ENCODE data around the gene MYORG.

The MYORG gene

DNA sequence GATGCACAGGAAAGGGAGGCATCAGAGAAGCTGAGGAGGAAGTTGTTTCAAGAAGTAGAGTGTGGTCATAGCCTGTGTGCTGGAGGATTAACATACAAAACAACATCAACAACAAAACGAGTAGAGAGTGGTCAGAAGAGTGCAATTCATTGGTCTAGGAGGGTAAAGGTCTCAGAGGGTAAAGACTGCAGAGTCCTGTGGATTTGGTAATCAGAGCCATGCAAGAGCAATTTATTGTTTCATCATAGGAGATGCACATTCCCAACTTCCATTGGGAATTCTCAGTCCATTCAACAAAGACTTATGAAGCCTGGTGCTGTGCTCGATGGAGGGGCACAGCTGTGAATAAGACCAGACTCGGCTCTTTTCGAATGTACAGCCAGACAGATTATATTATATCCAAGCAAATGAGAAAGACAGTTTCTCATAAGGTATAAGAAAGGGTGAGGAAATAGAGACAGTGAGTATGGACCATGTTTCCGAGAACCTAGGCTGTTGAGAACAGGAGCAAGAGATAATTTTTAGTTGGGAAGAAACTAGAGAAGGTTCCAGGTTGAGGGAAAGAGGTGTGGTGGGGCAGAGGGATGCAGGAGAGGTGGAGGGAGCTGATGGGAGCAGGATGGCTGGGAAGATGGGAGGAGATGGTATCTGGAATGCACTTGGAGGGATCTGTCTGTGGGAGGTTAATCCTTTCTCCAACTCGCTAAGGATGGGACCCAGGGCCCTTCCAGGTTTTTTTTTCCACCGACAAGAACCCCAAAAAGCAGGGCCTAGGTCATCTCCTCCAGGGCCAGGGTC, 7.9 kb upstream of the MYORG start:
- DNase-seq (ENCODE audit: low read depth), result no peak

DNA sequence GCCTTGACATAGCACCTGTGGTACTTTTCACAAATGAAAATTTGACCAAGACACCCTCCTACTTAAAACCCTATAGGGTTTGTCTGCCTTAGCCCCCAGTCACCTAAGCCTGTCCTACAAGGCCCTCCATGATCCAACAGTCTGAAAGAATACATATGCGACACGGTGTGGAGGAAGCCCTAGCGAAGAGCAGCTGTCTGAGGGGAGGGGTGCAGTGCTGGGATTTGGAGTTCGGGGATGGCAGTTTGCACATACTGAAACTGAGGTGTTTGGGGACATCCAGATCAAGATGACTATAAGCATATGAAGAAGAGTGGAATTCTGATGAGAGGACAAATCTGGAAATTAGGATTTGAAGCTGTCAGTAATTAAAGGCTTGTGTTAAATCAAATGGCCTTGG, 7.2 kb upstream of the MYORG start:
- no peak for DNase-seq (ENCODE audit: low read depth)

DNA sequence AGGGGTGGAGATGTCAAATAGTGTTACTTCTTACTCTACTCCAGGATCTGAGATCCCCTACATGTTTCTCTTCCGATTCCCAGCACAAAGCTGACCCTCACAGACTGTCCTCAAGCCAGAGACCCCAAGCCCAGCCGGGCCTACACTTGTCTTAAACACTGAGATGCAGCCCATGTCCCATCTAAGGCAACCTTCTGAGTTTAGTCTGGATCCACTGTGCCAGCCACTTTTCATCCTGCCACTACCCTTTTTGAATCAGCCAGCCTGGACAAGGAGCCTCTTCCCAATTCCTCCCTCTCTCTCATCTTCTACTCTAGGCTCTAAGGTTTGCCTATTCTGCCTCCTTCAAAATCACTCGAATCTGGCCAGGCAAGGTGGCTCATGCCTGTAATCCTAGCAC, 6.2 kb upstream of the MYORG start:
- DNase-seq (ENCODE audit: low read depth), result no peak

DNA sequence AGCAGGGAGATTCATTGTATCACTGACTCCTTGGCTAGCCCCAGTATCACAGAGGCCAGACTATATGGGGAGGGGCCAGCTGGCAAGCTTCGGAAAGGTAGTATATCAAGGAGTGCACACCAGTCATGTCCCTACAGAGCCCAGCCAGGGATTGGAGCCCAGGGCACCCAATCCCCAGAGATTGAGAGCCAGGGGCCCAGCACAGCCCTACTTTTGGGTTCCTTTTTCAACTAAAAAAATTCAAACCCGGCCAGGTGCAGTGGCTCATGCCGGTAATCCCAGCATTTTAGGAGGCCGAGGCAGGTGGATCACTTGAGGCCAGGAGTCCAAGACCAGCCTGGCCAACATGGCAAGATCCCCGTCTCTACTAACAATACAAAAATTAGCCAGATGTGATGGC, 5.4 kb upstream of the MYORG start:
- no peak for DNase-seq (ENCODE audit: low read depth)

DNA sequence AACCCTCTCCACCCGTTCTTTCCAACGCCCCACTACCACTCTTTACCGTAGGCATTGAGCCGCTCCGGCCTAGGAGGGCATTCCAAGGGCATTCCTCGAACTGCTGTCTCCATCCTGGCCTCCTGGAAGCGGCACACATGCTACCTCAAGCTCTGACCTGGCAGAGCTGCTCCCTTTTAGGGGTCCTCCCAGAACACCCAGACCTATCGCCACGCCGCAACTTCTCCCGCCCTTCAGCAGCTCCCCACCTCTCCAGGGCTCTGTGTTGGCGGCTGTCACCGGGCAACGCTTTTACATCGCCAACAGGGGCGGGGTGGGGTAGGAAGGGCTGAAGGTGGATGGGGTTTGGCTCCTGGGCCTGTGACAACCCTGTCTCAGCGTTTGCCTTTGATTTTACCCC, 4.6 kb upstream of the MYORG start:
- DNase-seq (ENCODE audit: low read depth), result no peak

GRCh38 chr9:34380511-34381315, 4.0 kb upstream of the MYORG start:
- DNase-seq (ENCODE audit: low read depth), result peak; percentile 72

DNA sequence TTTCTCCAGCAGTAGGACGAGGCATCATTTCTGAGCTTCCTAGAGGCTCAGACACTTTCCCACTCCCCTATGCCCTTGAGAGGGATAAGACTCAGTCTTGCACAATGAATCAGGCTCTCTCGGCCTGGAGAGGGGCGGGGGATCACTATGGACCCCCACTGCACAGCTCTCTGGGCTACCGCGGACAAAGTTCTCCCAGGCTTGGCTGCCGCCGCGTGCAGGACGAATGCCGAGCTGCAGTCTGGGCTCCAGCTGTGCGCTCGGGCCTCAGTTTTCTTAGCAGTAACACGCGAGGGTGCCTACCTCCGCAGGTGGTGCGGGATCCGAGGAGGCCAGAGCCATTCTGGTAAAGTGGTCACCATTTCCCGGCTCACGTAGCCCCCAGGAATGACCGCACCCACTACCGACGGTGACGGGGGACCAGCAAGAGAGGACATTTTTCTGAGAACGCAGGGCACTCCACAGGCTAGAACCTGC, 3.4 kb upstream of the MYORG start:
- DNase-seq (ENCODE audit: low read depth), result no peak

DNA sequence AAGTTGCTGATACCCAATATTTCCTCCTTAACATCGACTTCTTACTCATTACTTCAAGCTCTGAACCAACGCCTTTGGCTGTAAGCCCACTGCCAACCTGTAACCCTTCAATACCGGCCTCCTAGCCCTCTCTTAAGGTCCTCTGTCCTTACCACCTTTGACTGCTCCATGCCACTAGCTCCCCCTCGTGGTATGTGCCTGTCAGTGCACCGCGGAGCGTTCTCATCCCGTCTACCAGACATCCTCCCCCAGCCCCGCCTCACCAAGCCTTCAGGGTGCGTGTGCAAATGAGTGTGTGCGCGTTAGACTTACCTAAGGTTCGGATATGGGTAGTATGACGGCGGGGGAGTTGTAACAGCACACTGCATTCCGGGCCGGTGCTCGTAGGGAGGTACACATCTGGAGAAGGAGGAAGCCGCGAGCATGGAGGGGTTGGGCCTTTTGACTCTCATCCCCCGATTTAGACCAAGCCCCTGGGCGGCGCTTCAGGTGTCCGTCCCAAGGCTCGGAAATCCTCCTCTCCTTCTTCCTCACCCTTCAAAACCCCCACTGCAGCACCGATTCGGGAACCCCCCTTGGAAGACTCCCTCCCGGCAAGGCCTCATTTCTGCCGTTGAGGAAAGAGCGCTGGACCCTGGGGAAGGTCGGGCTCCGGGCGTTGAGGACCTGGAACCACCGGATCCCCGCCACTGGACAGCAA, 2.8 kb upstream of the MYORG start:
- peak; percentile 84 for DNase-seq (ENCODE audit: low read depth)

DNA sequence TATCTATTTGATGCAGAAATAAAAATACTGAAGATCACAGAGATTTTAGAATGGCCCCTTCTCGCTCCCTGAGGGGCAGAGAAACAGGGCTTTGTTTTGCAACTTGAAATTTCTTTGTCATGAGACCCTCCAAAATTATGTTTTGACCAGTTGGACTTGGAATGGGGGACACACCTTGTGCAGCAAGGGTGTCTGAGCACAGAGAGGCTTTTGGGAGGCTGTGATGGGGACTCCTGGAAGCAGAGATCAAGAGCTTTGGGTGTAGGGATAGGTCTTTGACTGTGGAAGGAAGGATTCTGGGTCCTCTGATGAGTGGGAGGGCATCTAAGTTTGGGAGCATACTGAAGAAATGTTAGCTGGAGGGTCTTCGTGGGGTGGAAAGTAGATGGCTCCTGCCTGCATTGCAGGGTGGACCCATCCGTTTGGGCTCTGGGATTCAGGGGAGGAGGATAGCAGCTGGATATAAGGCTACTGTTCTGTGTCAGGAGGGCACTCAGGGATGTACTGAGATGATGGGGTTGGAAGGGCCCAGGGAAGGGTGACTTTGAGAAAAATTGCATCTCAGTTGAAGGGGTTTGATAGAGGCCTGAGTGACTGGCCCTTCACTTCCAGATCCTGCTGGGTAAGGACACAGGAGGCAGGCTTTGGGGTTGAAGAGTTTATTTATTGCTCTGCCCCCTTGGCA, 1.8 kb upstream of the MYORG start:
- DNase-seq (ENCODE audit: low read depth), result no peak

GRCh38 chr9:34377404-34377746, 677 bp upstream of the MYORG start:
- DNase-seq (ENCODE audit: low read depth), result no peak

GRCh38 chr9:34375901-34376595, 650 bp downstream of the MYORG start:
- DNase-seq (ENCODE audit: low read depth), result no peak

GRCh38 chr9:34374905-34375552, 1.7 kb downstream of the MYORG start:
- DNase-seq (ENCODE audit: low read depth), result no peak

DNA sequence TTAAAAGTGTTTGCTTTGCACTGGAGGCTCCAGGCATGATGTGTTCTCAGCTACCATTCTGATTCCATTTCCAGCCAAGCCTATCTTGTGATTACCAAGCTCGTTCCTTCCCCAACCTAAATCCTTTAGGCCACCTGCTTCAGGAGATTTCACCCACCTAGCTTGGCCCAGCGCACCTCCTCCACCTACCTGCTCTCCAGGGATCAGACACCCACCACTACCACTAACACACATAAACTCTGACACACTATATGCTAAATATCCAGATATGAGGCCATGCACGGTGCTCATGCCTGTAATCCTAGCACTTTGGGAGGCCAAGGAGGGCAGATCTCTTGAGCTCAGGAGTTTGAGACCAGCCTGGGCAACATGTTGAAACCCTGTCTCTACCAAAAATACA, 2.4 kb downstream of the MYORG start:
- DNase-seq (ENCODE audit: low read depth), result no peak

- no peak for DNase-seq (ENCODE audit: low read depth)
Measured at GRCh38 chr9:34373749-34374148, 2.9 kb downstream of the MYORG start.

DNA sequence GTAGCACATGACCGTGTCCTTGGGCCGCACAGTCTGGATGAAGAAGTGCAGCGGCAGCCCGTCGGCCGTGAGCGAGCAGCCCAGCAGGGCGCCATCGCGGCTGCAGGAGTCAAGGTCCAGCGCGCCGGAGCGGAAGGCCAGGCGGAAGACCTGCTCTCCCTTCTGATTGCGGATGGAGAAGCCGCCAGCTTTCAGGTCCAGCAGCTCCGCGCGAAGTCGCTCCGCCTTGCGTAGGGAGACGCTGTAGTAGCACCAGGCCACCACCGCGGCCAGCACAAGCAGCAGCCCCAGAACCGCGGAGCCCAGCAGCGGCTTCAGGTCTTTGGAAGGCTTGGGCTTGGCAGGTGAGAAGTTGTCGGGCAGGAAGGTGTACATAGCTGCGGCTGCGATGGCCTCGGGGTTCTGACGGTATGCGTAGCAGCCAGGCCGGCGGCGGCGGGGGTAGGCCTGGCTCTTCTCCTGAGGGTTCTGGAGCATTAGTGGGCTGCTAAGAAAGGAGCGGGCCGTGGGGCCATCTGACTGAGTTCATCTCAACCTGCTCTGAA, 4.2 kb downstream of the MYORG start:
- no peak for DNase-seq (ENCODE audit: low read depth)

- DNase-seq (ENCODE audit: low read depth), result no peak
Measured at GRCh38 chr9:34371886-34372466, 4.7 kb downstream of the MYORG start.

DNA sequence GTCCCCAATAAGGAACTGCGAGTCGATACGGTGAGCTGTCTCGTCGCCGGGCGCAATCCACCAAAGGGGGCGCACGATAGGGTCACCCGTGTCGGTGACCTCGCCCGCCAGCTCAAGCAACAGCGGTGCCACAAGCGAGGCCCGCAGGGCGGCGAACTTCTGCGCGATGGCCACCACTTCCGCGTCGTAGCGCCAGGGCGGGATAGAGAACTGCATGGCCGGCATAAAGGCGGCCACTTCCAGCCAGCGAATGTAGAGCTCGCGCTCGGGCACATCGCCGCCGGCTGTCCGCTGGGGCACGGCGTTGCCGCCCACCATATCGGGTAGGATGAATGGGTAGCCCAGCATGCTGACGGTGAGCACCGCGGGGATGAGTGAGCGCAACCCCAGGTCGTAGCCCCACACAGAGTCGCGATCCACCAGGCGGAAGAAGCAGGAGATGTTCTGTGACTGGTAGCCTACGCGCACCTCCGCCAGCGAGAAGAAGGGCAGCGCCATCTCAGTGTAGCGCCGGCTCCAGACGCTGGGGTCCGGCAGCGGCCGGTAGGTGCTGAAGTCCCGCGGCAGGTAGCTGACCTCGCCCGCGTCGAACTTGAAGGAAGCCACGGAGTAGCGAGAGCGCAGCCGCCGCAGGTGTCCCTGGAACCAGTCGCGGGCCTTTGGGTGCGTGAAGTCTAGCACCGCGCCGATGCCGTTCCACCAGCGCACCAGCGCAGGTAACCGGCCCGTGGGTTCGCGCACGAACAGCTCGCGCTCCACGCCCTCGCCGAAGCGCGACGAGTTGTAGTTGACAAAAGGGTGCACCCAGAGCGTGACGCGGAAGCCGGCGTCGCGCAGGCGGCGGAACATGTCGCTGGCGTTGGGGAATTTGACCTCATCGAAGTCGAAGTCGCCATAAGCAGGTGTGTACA, 5.5 kb downstream of the MYORG start:
- no peak for DNase-seq (ENCODE audit: low read depth)

GRCh38 chr9:34370335-34370969, 6.2 kb downstream of the MYORG start:
- DNase-seq (ENCODE audit: low read depth), result no peak

DNA sequence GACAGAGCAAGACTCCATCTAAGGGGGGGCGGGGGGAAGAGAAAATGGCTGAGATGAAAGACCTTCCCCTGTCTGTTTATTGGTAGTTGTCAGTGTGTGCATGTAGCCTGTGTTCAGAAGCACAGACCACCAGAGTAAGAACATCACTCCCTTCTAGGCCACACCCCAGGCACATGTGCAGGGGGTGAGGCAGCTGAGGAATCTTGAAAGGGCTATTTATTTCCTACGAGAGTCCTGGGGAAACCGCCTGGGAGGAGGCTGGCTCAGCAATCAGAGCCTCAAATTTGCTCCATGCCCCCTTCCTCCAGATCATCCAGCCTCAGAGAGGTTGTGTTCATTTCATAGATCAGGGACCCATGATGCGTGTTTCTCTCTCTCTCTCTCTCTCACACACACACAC, 7.1 kb downstream of the MYORG start:
- no peak for DNase-seq (ENCODE audit: low read depth)
